Neuron (in vitro differentiated cells): ENCODE data around the gene FAP.

Experiments used
- H2AFZ ChIP-seq: one replicate; pipeline ENCODE4 v1.6.1; 2013; ENCODE audit warnings: low read depth, mild to moderate bottlenecking, inconsistent platforms, low read length, moderate library complexity
- H3K27me3 ChIP-seq: one replicate; pipeline ENCODE4 v1.6.1; 2013; ENCODE audit warnings: low read length; ENCODE audit not compliant: insufficient read depth
- H3K36me3 ChIP-seq: one replicate; pipeline ENCODE4 v1.6.1; 2013; ENCODE audit warnings: low read length; ENCODE audit not compliant: insufficient read depth
- H3K4me1 ChIP-seq: one replicate; pipeline ENCODE4 v1.6.1; 2013; ENCODE audit warnings: low read length; ENCODE audit not compliant: insufficient read depth
- H3K4me3 ChIP-seq: 2 replicates; pipeline ENCODE4 v1.5.1; 2013; ENCODE audit warnings: mild to moderate bottlenecking, low read length, moderate library complexity
- H3K9me3 ChIP-seq: one replicate; pipeline ENCODE4 v1.6.1; 2013; ENCODE audit warnings: low read length

Gene FAP

DNA sequence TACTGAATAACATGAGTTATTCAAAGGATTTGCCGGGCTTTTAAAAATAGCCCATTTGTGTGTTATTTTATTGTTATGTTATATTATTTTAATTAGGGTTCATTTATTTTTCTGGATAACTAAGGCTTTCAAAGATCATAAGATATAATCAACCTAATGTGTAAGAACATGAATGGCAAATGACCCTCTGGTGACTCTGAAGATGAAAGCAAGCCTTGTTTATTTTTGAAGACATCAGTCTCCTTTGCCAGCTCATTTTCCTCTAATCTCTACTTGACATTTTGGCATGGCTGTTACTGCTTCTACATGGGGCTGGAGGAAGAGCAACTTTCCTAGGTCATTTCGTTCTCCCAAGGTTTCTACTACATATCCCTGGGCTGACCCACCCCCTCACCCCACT, 10.6 kb downstream of the FAP start:
- Histone ChIP-seq H3K9me3 (no peaks in the 10 kb centered on the region), H3K4me1 (no peaks in the 10 kb centered on the region)

DNA sequence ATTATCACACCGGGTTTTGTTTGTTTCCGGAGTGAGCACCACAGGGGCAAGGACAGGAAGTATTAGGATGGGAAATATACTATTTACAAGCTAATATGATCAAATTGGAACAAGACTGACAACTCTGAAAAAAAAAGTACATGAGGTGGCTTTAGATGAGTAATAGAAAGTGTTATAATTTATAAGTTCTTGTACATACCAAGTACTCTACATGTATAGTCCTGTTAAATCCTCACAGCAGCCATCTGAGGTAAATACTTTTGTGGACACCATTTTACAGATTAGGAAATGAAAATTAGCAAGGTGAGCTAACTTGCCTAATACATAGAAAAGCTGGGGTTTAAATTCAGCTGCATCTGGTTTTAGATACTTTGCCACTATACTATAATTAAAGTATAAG, 11.2 kb downstream of the FAP start:
- Histone ChIP-seq H2AFZ (no peak overlapping the region), H3K4me3 (no peak overlapping the region), H3K27me3 (no peaks in the 10 kb centered on the region), H3K36me3 (no peaks in the 10 kb centered on the region), H3K9me3 (no peaks in the 10 kb centered on the region), H3K4me1 (no peaks in the 10 kb centered on the region)

More for the DNA sequence above, 10.6 kb downstream of the FAP start:
- Histone ChIP-seq H3K27me3 (no peaks in the 10 kb centered on the region), H3K4me3 (no peak overlapping the region), H3K36me3 (no peaks in the 10 kb centered on the region), H2AFZ (no peak overlapping the region)

DNA sequence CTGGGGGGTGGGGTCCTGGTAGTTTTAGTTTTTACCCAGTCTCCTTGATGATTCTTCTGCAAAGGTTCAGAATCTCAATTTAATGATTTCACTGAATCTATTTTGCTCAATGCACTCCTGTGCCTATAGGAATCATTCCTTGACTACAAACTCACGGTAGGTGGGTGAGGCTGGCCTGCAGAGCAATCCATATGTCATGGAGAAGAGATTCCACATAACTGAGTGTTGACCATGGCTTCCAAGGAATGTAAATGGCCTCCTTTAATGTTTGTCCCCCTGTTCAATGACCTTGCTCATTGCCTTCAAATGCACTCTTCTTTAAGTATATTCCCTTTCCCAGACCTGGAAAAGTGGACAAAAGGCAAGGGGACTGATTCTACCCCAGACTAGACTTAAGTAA, 12.5 kb downstream of the FAP start:
- Histone ChIP-seq H2AFZ (no peak overlapping the region), H3K4me3 (no peak overlapping the region), H3K36me3 (no peaks in the 10 kb centered on the region), H3K27me3 (no peaks in the 10 kb centered on the region), H3K4me1 (no peaks in the 10 kb centered on the region), H3K9me3 (no peaks in the 10 kb centered on the region)

DNA sequence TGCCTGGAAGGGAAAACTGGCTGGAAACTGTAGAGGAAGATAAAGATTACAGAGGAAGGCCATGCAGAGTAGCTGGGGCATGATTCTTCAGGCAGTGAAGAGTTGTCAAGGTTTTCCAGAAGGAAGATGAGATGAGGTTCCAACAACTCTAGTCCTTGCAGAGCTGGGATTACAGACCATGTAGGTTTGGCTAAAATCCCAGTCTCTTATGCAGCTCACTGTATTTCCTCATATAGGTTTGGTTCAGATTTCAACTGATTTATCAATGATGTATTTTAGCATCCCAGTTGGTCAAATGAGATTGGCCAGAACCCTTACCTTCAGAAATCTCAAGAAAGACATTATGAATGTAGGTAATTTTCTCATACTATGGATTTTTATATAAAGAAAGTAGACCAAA, 16.4 kb downstream of the FAP start:
- Histone ChIP-seq H3K9me3 (no peaks in the 10 kb centered on the region), H3K4me1 (no peaks in the 10 kb centered on the region), H2AFZ (no peak overlapping the region), H3K36me3 (no peaks in the 10 kb centered on the region), H3K4me3 (no peak overlapping the region), H3K27me3 (no peaks in the 10 kb centered on the region)

DNA sequence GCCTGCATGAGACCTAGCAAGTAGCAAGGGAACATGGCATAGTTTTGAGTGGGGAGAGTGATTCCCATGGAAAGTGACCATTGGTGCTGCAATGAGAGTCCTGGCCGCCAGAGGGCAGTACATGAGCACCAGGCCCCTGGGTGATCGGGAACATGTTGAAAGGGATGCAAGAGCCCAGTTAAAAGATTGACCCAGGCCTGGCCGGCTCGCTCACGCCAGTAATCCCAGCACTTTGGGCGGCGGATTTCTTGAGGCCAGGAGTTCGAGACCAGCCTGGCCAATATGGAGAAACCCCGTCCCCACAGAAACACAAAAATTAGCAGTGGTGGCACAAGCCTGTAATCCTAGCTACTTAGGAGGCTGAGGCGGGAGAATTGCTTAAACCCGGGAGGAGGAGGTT, 22.2 kb downstream of the FAP start:
- Histone ChIP-seq H3K9me3 (no peaks in the 10 kb centered on the region), H3K4me1 (no peaks in the 10 kb centered on the region), H3K36me3 (no peaks in the 10 kb centered on the region), H2AFZ (no peak overlapping the region), H3K27me3 (no peaks in the 10 kb centered on the region), H3K4me3 (no peak overlapping the region)

DNA sequence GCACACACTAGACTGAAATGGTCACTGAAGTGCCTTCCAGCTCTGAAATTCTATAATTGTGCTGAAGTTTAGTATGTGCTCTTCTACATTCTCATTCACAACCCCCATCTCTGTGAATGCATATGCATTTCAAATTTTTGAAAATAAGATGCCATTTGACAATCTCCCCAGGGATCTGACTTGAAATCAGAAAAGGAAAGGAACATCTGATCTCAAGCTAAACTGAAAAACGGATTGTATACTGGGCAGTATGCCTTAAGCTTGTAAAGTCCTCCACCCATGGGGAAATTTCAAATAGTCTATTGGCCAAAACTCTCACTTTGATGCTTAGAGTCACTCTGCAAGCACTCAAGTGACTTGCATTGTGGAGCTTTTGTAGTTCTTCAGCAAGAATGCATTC, 22.9 kb downstream of the FAP start:
- H3K4me3 ChIP-seq: no peak overlapping the region
- no peaks in the 10 kb centered on the region for H3K27me3 ChIP-seq
- no peaks in the 10 kb centered on the region for H3K9me3 ChIP-seq
- no peaks in the 10 kb centered on the region for H3K4me1 ChIP-seq
- H2AFZ ChIP-seq: no peak overlapping the region
- no peaks in the 10 kb centered on the region for H3K36me3 ChIP-seq

DNA sequence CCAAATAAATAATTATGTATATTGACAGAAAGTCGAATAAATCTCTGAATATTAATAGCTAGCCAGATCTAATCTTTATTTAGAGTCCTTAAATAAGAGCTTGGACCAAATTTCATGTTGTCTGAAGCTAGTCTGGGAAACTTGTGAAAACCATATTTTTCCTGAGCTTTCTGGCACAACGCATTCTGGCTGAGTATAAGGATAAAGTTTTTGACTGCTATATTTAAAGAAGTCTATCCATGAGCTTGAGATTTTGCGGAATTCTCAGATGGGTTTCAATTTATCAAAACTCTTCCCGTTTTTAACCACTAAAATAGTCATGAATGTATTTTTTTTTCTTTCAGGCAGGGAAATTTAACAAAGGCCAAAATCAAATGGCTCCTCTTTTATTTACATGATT, 23.8 kb downstream of the FAP start:
- H3K4me1 ChIP-seq: no peaks in the 10 kb centered on the region
- H3K4me3 ChIP-seq: no peak overlapping the region
- no peaks in the 10 kb centered on the region for H3K36me3 ChIP-seq
- H2AFZ ChIP-seq: no peak overlapping the region
- H3K9me3 ChIP-seq: no peaks in the 10 kb centered on the region
- no peaks in the 10 kb centered on the region for H3K27me3 ChIP-seq

DNA sequence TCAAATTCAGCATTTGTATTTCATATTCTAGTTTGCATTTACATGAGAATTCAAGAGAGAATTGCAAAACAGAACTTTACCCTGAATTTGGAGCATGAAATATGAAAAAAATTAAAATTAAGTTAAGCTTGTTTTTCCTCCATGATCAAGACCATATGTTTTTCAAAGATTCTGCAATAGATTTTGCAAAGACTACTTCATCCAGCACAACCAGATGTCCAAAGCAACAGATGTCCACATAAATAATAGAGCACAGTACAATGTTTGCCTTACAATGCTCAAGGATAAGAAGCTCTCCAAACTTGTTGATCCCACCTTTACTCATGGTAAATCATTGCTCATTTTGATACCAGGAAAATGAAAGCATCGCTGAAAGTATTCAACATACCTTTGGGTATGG, 25.6 kb downstream of the FAP start:
- Histone ChIP-seq H3K4me1 (no peaks in the 10 kb centered on the region), H3K36me3 (no peaks in the 10 kb centered on the region), H3K9me3 (no peaks in the 10 kb centered on the region), H2AFZ (no peak overlapping the region), H3K27me3 (no peaks in the 10 kb centered on the region), H3K4me3 (no peak overlapping the region)

DNA sequence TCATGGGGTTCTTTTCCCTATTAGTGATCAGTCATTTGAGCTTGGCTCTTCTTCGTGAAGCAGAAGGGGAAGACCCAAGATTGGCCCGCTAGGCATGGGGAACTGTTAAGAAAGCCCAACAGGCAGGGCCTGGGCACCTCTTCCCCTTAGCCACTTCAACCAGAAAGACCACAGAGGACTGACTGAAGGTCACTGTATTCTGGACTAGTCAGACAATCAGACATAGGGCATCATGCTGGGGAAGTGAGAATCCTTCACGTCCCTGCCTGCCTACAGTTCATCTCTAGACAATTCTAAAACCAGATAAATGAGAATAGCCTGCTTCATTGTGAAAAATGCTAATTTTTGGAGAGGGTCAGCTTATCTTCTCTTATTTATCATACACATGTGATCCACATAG, 28.1 kb downstream of the FAP start:
- no peak overlapping the region for H3K4me3 ChIP-seq
- no peaks in the 10 kb centered on the region for H3K27me3 ChIP-seq
- no peaks in the 10 kb centered on the region for H3K36me3 ChIP-seq
- H2AFZ ChIP-seq: no peak overlapping the region
- H3K9me3 ChIP-seq: no peaks in the 10 kb centered on the region
- H3K4me1 ChIP-seq: peaks cover 4% of the 10 kb centered on the region

DNA sequence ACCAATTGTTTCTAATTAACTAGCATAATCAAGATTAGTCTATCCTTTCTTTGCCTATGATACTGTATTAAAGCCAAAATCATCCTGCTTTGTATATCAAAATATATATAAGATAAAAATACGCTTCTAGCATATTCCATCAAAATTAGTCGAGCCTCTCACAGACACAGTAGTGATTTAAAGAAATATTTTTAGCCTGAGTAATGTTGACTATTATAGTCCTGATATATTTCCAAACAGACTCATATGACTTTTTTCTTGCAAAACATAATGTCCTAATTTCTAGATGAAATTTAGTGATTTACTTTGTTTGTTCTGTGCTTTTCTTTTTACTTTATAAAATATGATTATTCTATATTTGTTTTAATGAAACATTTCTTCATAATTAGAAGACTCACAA, 30.9 kb downstream of the FAP start:
- H3K4me3 ChIP-seq: no peak overlapping the region
- no peaks in the 10 kb centered on the region for H3K27me3 ChIP-seq
- no peaks in the 10 kb centered on the region for H3K9me3 ChIP-seq
- no peak overlapping the region for H2AFZ ChIP-seq
- H3K36me3 ChIP-seq: no peaks in the 10 kb centered on the region
- peaks cover 4% of the 10 kb centered on the region for H3K4me1 ChIP-seq

DNA sequence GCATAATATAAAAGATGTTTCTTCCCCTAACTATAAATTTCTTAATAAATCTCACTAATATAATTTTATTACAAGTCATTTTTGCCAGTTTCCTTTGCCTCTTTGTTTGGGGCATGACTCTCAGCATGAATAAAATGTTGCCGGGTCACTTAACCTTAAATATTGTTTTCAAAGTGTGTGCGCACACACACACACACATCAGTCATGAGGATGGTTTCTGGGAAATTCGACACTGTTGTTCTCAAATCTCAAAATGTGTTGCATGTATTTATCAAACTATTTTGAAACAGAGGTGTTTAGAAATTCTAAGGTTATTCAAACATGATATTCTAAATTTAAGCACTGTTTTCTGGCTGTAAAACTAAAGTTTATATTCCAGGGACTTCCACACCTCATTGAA, 31.5 kb downstream of the FAP start:
- Histone ChIP-seq H2AFZ (no peak overlapping the region), H3K4me1 (peaks cover 4% of the 10 kb centered on the region), H3K36me3 (no peaks in the 10 kb centered on the region), H3K9me3 (no peaks in the 10 kb centered on the region), H3K27me3 (no peaks in the 10 kb centered on the region), H3K4me3 (no peak overlapping the region)

DNA sequence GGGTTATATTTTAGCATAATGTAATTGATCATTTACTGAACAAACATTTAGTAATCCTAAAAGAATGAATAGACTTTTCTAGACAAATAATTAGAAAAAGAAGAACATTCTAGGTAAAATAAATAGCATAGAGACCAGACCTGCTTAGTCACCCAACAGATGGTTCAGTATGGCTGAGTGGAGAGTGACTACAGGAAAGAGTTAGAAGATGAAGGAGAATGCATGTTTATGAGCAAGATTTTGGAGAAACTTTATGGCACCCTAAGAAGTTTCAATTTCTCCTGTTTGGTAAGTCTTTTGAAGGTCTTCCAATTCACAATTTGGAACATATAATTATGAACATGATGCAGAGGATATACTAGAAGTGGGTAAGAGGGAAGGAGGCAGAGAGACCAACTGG, 32.9 kb downstream of the FAP start:
- Histone ChIP-seq H3K9me3 (no peaks in the 10 kb centered on the region), H3K4me3 (no peak overlapping the region), H3K4me1 (peaks cover 4% of the 10 kb centered on the region), H2AFZ (no peak overlapping the region), H3K36me3 (no peaks in the 10 kb centered on the region), H3K27me3 (no peaks in the 10 kb centered on the region)

DNA sequence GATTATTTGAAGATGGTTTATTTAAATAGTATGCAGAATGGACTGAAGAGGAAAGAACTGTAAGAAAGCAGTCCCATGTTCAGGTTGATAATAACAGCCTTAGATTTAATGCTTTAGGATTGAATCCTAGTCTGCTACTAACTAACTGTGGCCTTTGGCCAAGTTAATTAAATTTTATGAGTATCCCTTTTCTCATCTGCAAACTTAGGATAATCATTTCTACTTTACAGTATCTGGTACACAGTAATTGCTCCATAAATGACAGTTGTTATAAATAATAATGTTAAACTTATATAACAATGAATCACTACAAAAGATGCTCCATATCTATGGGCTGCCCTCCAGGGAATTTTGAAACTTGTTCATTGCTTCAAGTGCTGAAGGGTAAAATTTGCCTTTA, 41.0 kb downstream of the FAP start:
- no peaks in the 10 kb centered on the region for H3K4me1 ChIP-seq
- H2AFZ ChIP-seq: no peak overlapping the region
- no peaks in the 10 kb centered on the region for H3K27me3 ChIP-seq
- no peak overlapping the region for H3K4me3 ChIP-seq
- H3K9me3 ChIP-seq: no peaks in the 10 kb centered on the region
- no peaks in the 10 kb centered on the region for H3K36me3 ChIP-seq

DNA sequence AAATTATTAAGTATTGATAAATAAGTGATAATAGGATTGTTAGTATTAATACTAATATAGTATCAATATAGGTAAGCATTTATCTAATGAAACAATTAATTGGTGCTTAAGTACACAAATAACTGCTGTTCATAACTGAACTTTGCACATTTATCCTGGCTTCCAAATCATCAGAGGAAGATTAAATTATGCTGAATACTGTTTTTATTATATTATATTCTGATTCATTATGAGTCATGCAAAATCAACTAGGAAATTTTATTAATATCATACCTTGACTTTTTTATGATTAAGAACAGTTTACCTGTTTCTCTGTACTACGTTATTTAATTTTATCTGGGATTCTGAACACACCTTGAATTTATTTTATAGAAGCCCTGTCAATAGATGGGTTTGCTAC, 42.6 kb downstream of the FAP start:
- Histone ChIP-seq H3K4me3 (no peak overlapping the region), H3K27me3 (no peaks in the 10 kb centered on the region), H3K9me3 (no peaks in the 10 kb centered on the region), H3K4me1 (no peaks in the 10 kb centered on the region), H2AFZ (no peak overlapping the region), H3K36me3 (no peaks in the 10 kb centered on the region)
